Measurements from ENCODE around the gene RUFY4.

DNA sequence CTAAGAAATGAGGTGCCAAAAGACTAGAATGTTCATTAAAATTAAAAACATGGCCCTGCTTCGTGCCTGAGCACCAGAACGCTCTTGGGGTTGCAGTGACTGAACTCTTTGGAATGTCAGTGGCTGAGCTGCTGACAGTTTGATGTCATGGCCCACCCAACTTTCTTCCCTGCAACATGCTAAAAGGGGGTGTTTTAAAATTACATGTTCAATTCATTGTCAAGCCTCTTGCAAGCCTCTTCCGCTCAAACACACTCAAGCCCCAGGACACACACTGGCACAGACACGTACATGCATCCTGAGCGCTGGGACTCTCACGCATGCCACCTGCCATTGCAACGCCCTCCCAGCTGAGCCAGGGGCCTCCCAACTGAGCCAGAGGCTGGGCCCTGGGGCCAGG is 12.6 kb downstream of the RUFY4 start:
- TF ChIP-seq, protein P1, sequence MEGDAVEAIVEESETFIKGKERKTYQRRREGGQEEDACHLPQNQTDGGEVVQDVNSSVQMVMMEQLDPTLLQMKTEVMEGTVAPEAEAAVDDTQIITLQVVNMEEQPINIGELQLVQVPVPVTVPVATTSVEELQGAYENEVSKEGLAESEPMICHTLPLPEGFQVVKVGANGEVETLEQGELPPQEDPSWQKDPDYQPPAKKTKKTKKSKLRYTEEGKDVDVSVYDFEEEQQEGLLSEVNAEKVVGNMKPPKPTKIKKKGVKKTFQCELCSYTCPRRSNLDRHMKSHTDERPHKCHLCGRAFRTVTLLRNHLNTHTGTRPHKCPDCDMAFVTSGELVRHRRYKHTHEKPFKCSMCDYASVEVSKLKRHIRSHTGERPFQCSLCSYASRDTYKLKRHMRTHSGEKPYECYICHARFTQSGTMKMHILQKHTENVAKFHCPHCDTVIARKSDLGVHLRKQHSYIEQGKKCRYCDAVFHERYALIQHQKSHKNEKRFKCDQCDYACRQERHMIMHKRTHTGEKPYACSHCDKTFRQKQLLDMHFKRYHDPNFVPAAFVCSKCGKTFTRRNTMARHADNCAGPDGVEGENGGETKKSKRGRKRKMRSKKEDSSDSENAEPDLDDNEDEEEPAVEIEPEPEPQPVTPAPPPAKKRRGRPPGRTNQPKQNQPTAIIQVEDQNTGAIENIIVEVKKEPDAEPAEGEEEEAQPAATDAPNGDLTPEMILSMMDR (IDR thresholded peaks at IDR 0.05; ENCODE audit: low read depth, low read length) = no peak
- TF ChIP-seq EZH2phosphoT487 (IDR thresholded peaks at IDR 0.05; ENCODE audit: low read depth) = no peak

Data from OCI-LY3 (cell line).